Activated naive CD8-positive, alpha-beta T cell treated with anti-CD3 and anti-CD28 coated beads, Interleukin-2, amount 50 U/mL, for 24 hours (primary cell): ENCODE results near the gene CPO.
A peak's percentile ranks its signal among the peaks of the same experiment; 100 is the strongest.

ENCODE experiments used
- ATAC-seq: fragments of 150-1000 bp; cut with Tn5 transposase; one replicate; pipeline ENCODE4 v1.10.0; 2021
- DNase-seq: peaks from one replicate; pipeline ENCODE4 v3.0.0; 2021
- H3K27ac Mint-ChIP-seq: one replicate; pipeline ENCODE4 v1.8.0; 2021; ENCODE audit warnings: mild to moderate bottlenecking, mixed read lengths
- H3K27me3 Mint-ChIP-seq: one replicate; pipeline ENCODE4 v1.8.0; 2021; ENCODE audit warnings: mixed read lengths
- H3K36me3 Mint-ChIP-seq: one replicate; pipeline ENCODE4 v1.8.0; 2021; ENCODE audit warnings: low read depth, mixed read lengths
- H3K4me1 Mint-ChIP-seq: one replicate; pipeline ENCODE4 v1.8.0; 2021; ENCODE audit warnings: mixed read lengths
- H3K4me3 Mint-ChIP-seq: one replicate; pipeline ENCODE4 v1.8.0; 2021; ENCODE audit warnings: mild to moderate bottlenecking, moderate library complexity, mixed read lengths
- H3K9me3 Mint-ChIP-seq: one replicate; pipeline ENCODE4 v1.8.0; 2021; ENCODE audit warnings: mixed read lengths

CPO gene

GRCh38 chr2:206958261-206958660 lies 18.9 kb downstream of the CPO start:
- no peak overlapping the region for H3K4me3 Mint-ChIP-seq
- ATAC-seq (no peak), DNase-seq (no peak)
- no peaks in the 10 kb centered on the region for H3K27me3 Mint-ChIP-seq
- no peak overlapping the region for H3K27ac Mint-ChIP-seq
- H3K4me1 Mint-ChIP-seq: no peaks in the 10 kb centered on the region
- peaks cover 10% of the 10 kb centered on the region for H3K9me3 Mint-ChIP-seq
- H3K36me3 Mint-ChIP-seq: peaks cover 3% of the 10 kb centered on the region

GRCh38 chr2:206962966-206963365 lies 23.6 kb downstream of the CPO start:
- no peaks in the 10 kb centered on the region for H3K4me1 Mint-ChIP-seq
- no peak for ATAC-seq
- no peaks in the 10 kb centered on the region for H3K36me3 Mint-ChIP-seq

GRCh38 chr2:206968134-206969086 lies 29.1 kb downstream of the CPO start:
- no peak for DNase-seq
- ATAC-seq: no peak
- no peaks in the 10 kb centered on the region for H3K36me3 Mint-ChIP-seq
- H3K9me3 Mint-ChIP-seq: no peaks in the 10 kb centered on the region
- H3K4me3 Mint-ChIP-seq: no peak overlapping the region
- no peaks in the 10 kb centered on the region for H3K4me1 Mint-ChIP-seq
- no peaks in the 10 kb centered on the region for H3K27me3 Mint-ChIP-seq
- H3K27ac Mint-ChIP-seq: no peak overlapping the region

More at GRCh38 chr2:206962966-206963365, 23.6 kb downstream of the CPO start:
- no peak overlapping the region for H3K4me3 Mint-ChIP-seq
- DNase-seq: no peak
- no peaks in the 10 kb centered on the region for H3K27me3 Mint-ChIP-seq
- H3K9me3 Mint-ChIP-seq: no peaks in the 10 kb centered on the region
- H3K27ac Mint-ChIP-seq: no peak overlapping the region

GRCh38 chr2:206969192-206969591 lies 29.9 kb downstream of the CPO start:
- DNase-seq: no peak
- no peaks in the 10 kb centered on the region for H3K36me3 Mint-ChIP-seq
- no peaks in the 10 kb centered on the region for H3K9me3 Mint-ChIP-seq
- no peak overlapping the region for H3K27ac Mint-ChIP-seq
- no peak for ATAC-seq
- peaks cover 3% of the 10 kb centered on the region for H3K27me3 Mint-ChIP-seq
- no peak overlapping the region for H3K4me3 Mint-ChIP-seq
- no peaks in the 10 kb centered on the region for H3K4me1 Mint-ChIP-seq

GRCh38 chr2:206970589-206971360 lies 31.5 kb downstream of the CPO start:
- Mint-ChIP-seq H3K36me3 (no peaks in the 10 kb centered on the region), H3K9me3 (no peaks in the 10 kb centered on the region), H3K4me3 (no peak overlapping the region), H3K27me3 (peaks cover 4% of the 10 kb centered on the region), H3K4me1 (no peaks in the 10 kb centered on the region), H3K27ac (no peak overlapping the region)
- no peak for DNase-seq
- ATAC-seq: no peak

- H3K4me3 Mint-ChIP-seq: no peak overlapping the region
- no peak overlapping the region for H3K27ac Mint-ChIP-seq
- peaks cover 4% of the 10 kb centered on the region for H3K27me3 Mint-ChIP-seq
- DNase-seq: no peak
- no peaks in the 10 kb centered on the region for H3K36me3 Mint-ChIP-seq
- H3K9me3 Mint-ChIP-seq: no peaks in the 10 kb centered on the region
- ATAC-seq: no peak
- no peaks in the 10 kb centered on the region for H3K4me1 Mint-ChIP-seq
Measured at GRCh38 chr2:206971805-206972204, 32.5 kb downstream of the CPO start.

GRCh38 chr2:206974551-206974950 lies 35.2 kb downstream of the CPO start:
- no peaks in the 10 kb centered on the region for H3K36me3 Mint-ChIP-seq
- no peak for ATAC-seq

GRCh38 chr2:206978746-206979145 lies 39.4 kb downstream of the CPO start:
- Mint-ChIP-seq H3K27me3 (peaks cover 9% of the 10 kb centered on the region), H3K9me3 (no peaks in the 10 kb centered on the region), H3K4me3 (no peak overlapping the region), H3K4me1 (peaks cover under 1% of the 10 kb centered on the region), H3K36me3 (no peaks in the 10 kb centered on the region), H3K27ac (no peak overlapping the region)
- no peak for ATAC-seq
- DNase-seq: no peak

More at GRCh38 chr2:206974551-206974950, 35.2 kb downstream of the CPO start:
- peaks cover 9% of the 10 kb centered on the region for H3K27me3 Mint-ChIP-seq
- H3K4me1 Mint-ChIP-seq: no peaks in the 10 kb centered on the region
- no peak for DNase-seq
- H3K9me3 Mint-ChIP-seq: no peaks in the 10 kb centered on the region
- no peak overlapping the region for H3K27ac Mint-ChIP-seq
- H3K4me3 Mint-ChIP-seq: no peak overlapping the region

- DNase-seq: no peak
- no peak for ATAC-seq
- Mint-ChIP-seq H3K36me3 (no peaks in the 10 kb centered on the region), H3K27me3 (peaks cover 7% of the 10 kb centered on the region), H3K4me3 (no peak overlapping the region), H3K9me3 (no peaks in the 10 kb centered on the region), H3K27ac (no peak overlapping the region), H3K4me1 (peaks cover 5% of the 10 kb centered on the region)
Measured at GRCh38 chr2:206979365-206979764, 40.0 kb downstream of the CPO start.

- peaks cover 5% of the 10 kb centered on the region for H3K27me3 Mint-ChIP-seq
- H3K27ac Mint-ChIP-seq: no peak overlapping the region
- ATAC-seq: no peak
- DNase-seq: no peak
- peaks cover 6% of the 10 kb centered on the region for H3K4me1 Mint-ChIP-seq
- no peak overlapping the region for H3K4me3 Mint-ChIP-seq
- no peaks in the 10 kb centered on the region for H3K9me3 Mint-ChIP-seq
- no peaks in the 10 kb centered on the region for H3K36me3 Mint-ChIP-seq
Measured at GRCh38 chr2:206979922-206980321, 40.6 kb downstream of the CPO start.

- Mint-ChIP-seq H3K9me3 (no peaks in the 10 kb centered on the region), H3K27me3 (peaks cover 5% of the 10 kb centered on the region), H3K4me3 (no peak overlapping the region), H3K36me3 (no peaks in the 10 kb centered on the region), H3K4me1 (peaks cover 9% of the 10 kb centered on the region), H3K27ac (no peak overlapping the region)
- no peak for ATAC-seq
- no peak for DNase-seq
Measured at GRCh38 chr2:206980413-206980812, 41.1 kb downstream of the CPO start.

- Mint-ChIP-seq H3K36me3 (no peaks in the 10 kb centered on the region), H3K4me1 (peaks cover 11% of the 10 kb centered on the region), H3K27me3 (peaks cover 5% of the 10 kb centered on the region), H3K9me3 (no peaks in the 10 kb centered on the region), H3K4me3 (no peak overlapping the region), H3K27ac (no peak overlapping the region)
- DNase-seq (no peak), ATAC-seq (no peak)
Measured at GRCh38 chr2:206981086-206981674, 41.9 kb downstream of the CPO start.

GRCh38 chr2:206981739-206982340 lies 42.5 kb downstream of the CPO start:
- H3K36me3 Mint-ChIP-seq: no peaks in the 10 kb centered on the region
- H3K4me3 Mint-ChIP-seq: no peak overlapping the region
- H3K4me1 Mint-ChIP-seq: peaks cover 17% of the 10 kb centered on the region
- ATAC-seq (no peak), DNase-seq (peak; percentile 39)
- no peaks in the 10 kb centered on the region for H3K9me3 Mint-ChIP-seq
- H3K27ac Mint-ChIP-seq: no peak overlapping the region
- peaks cover 5% of the 10 kb centered on the region for H3K27me3 Mint-ChIP-seq

- Mint-ChIP-seq H3K9me3 (no peaks in the 10 kb centered on the region), H3K4me3 (no peak overlapping the region), H3K27me3 (peaks cover 5% of the 10 kb centered on the region), H3K27ac (no peak overlapping the region), H3K4me1 (peaks cover 20% of the 10 kb centered on the region), H3K36me3 (no peaks in the 10 kb centered on the region)
- DNase-seq (no peak), ATAC-seq (no peak)
Measured at GRCh38 chr2:206982360-206982955, 43.1 kb downstream of the CPO start.
